IPS-18c (cell line): ENCODE data around the gene RPL41.

Source experiments
- H3K4me3 ChIP-seq: 2 replicates; pipeline ENCODE4 v1.7.0; 2013; ENCODE audit warnings: low read depth, mild to moderate bottlenecking, low read length, moderate library complexity; ENCODE audit not compliant: insufficient read depth
- H3K9me3 ChIP-seq: one replicate; pipeline ENCODE4 v1.6.1; 2013; ENCODE audit warnings: mild to moderate bottlenecking, low read length, moderate library complexity; ENCODE audit not compliant: control insufficient read depth, insufficient read depth

Gene RPL41

DNA sequence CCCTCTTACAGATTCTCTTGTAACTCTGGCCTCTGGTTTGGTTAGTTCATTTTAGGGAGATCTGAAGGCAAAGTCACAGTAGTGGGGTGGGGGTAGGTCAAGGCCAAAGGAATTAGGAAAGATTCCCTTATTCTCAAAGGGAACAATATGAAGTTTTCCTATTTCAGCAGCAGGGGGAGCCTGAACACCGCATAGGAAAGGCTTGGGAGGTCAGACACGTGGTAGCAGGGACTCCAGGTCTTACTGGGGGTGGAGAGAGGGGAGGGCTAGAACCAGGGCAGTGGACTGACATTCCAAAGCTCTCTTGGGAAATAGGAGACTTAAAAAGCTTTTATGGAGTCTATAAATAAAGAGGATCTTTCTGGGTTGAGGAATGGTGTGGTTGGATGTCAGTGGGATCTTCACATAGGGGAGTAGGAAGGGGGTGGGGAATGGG lies 2.9 kb downstream of the RPL41 start:
- no peaks in the 10 kb centered on the region for H3K9me3 ChIP-seq
- peak overlapping the region; percentile 93; the same call in 1 of the 2 replicates for H3K4me3 ChIP-seq

DNA sequence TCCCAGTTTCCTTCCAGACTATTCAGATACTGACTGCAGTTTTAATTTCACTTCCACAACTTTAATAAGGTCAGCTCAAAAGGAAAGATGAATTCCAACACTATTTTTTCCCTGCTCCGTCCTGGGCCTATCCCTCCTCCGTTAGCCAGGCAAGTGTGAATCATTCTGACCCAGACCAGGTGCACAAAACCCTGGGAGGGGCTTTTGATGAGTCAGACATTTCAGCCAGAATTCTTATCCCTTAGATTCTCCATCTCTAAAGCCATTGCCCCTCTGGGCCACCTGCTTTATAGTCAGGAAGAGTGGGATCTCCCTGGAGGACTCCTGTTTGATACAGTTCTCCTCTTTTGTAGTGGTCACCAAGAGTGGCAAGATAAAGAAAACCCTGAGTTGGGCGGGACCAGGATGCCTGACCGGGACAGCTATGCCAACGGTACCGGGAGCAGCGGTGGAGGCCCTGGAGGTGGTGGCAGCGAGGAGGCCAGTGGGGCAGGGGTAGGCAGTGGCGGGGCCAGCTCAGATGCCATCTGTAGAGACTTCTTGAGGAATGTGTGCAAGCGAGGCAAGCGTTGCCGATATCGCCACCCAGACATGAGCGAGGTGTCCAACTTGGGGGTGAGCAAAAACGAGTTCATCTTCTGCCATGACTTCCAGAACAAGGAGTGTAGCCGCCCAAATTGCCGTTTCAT lies 3.9 kb downstream of the RPL41 start:
- Histone ChIP-seq H3K9me3 (no peaks in the 10 kb centered on the region), H3K4me3 (no peak overlapping the region)

DNA sequence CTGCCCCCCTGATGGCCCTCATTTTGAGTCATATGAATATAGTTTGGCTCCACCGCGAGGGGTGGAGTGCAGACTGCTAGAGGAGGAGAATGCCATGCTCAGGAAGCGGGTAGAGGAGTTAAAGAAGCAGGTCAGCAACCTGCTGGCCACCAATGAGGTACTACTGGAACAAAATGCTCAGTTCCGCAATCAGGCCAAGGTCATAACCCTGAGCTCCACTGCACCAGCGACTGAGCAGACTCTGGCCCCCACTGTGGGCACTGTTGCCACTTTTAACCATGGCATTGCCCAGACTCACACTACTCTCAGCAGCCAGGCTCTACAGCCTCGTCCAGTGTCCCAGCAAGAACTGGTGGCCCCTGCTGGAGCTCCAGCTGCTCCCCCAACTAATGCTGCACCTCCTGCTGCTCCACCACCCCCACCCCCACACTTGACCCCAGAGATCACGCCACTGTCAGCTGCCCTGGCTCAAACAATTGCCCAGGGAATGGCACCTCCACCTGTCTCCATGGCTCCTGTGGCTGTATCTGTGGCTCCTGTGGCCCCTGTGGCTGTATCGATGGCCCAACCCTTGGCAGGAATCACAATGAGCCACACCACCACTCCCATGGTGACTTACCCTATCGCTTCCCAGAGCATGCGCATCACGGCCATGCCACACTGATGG lies 4.9 kb downstream of the RPL41 start:
- no peaks in the 10 kb centered on the region for H3K9me3 ChIP-seq
- no peak overlapping the region for H3K4me3 ChIP-seq

DNA sequence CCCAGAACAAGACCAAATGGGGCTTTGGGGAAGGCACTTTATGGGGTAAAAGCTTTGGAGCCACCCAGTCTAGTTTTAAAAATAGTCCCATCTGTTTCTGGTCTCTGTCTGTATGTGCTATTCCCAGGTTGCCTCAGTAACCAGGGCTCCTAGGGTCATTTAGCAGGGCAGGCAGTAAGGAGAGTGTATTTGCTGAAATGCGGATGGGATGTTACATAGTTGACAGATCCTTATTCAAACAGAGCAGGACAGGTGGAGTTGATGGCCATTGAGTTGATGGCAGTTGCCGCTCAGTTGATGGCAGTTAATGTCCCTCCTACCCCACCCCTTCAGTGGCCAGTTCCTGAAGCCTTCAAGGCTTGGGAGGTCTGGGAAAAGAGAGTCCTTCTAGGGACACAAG lies 6.2 kb downstream of the RPL41 start:
- no peaks in the 10 kb centered on the region for H3K9me3 ChIP-seq
- H3K4me3 ChIP-seq, result no peak overlapping the region

DNA sequence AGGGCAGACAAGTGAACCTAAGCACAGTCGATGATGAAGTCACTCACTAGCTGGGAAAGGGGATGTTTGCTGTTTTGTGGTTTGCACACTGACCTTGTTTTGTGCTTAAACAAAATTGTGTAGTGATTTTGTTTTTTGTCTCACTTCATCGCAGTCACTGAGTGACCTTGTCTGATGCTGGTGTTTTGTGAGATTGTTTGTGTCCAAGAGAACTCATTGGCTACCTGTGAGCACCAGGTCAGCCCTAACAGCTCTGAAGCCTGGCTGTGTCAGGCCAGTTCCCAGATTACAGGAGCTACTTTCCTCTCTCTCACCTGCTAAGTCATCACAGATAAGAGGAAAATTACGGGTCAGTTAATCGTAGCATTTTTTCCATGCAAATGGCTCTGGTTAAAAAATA lies 7.7 kb downstream of the RPL41 start:
- Histone ChIP-seq H3K4me3 (no peak overlapping the region), H3K9me3 (no peaks in the 10 kb centered on the region)

DNA sequence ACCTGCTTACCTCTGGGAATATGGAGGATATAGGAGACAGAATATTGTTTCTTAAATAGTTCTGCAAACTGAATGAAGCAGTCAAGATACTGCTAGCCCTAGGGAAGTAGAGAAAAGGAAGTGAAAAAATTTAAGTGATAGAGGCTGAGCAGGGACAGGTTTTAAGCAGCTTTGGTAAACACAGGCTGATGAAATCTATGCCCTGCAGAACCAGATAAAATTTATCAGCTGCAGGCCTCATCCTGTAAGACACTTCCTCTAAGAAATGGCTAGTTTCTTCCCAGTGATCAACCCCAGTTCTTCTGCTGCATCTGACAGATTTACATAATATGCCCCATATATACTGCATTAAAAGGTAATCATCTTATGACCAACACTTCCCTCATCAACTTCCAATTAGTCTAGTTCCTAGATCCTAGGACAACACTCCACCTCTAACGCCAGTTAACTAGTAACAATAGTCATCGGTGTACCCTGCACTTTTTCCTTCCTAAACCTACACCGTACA lies 10.4 kb downstream of the RPL41 start:
- H3K9me3 ChIP-seq, result no peaks in the 10 kb centered on the region
- no peak overlapping the region for H3K4me3 ChIP-seq

DNA sequence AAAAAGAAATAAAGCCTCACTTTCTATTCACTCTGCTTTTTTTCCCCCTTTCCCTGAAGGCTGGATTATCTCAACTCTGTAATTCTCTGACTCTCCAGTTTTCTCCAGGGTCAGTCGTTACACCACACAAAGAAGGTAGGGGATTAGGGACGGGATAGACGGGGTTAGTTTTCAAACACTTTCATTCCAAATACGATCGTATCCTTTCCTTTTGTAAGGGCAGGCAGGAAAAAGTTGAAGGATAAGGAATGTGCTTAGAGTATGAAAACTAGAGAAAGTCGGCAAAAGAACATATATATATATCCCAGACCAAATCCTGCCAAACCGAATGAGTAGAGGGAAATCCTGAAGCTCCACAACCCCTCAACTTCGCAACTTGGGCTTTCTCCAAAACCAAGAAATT lies 11.1 kb downstream of the RPL41 start:
- Histone ChIP-seq H3K9me3 (no peaks in the 10 kb centered on the region), H3K4me3 (no peak overlapping the region; the same call in 1 of the 2 replicates)

DNA sequence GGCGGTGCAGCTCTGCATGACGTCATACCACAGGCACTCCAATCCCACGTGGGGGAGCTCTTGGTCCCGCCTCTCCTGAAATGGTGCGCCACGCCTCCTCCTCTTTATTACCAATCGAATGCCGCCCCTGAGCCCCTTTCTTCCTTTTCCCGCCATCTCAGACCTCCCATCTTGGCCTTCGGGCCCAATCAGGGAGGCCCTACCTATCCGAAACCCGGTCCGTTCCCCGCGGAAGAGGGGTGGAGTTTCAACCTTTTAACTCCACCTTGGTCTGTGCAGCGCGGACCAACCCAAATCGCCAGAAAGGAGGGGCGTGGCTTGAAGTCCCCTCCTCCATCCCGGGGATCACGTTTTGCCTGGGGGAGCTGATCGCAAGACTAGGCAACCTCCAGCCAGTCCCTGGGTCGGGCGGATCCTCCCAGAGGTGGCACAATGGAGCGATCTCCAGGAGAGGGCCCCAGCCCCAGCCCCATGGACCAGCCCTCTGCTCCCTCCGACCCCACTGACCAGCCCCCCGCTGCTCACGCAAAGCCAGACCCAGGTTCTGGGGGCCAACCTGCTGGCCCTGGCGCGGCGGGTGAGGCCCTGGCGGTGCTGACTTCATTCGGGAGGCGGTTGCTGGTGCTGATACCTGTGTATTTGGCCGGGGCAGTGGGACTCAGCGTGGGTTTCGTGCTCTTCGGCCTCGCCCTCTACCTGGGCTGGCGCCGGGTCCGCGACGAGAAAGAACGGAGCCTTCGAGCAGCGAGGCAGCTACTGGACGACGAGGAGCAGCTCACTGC lies 11.6 kb downstream of the RPL41 start, which contains the start of gene ESYT1:
Gene ESYT1, plus strand, starts transcription at position 380 of the 782 bp plus-strand sequence. Its CDS starts 53 bp downstream, at position 433.
- Histone ChIP-seq H3K4me3 (peak within 1 kb of the TSS; percentile 83), H3K9me3 (no peaks in the 10 kb centered on the region)

DNA sequence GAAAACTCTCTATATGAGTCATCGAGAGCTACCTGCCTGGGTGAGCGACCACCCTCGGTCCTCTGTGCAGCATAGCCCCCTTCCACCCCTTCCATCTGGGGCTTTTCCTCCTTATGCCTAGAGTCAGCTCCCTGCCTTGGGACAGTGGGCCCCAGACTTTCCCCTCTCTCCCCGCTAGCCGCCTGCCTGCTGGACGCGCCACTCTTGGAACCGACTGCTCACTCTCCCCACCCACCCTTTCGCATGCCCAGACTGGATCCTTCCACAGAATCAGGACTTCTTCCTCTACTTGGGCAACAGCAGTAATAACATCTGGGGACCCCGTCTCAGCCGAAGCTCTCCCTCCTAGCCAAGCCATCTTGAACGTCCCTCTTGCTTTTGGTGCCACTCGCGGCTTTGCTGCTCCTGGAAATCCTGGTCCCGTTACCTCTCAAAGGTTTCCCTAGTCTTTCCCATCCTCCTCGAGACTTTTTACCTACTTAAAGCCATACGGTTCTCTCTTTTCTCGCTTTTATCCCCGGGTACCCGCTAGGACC lies 12.3 kb downstream of the RPL41 start:
- Histone ChIP-seq H3K4me3 (peak overlapping the region; percentile 83), H3K9me3 (no peaks in the 10 kb centered on the region)

DNA sequence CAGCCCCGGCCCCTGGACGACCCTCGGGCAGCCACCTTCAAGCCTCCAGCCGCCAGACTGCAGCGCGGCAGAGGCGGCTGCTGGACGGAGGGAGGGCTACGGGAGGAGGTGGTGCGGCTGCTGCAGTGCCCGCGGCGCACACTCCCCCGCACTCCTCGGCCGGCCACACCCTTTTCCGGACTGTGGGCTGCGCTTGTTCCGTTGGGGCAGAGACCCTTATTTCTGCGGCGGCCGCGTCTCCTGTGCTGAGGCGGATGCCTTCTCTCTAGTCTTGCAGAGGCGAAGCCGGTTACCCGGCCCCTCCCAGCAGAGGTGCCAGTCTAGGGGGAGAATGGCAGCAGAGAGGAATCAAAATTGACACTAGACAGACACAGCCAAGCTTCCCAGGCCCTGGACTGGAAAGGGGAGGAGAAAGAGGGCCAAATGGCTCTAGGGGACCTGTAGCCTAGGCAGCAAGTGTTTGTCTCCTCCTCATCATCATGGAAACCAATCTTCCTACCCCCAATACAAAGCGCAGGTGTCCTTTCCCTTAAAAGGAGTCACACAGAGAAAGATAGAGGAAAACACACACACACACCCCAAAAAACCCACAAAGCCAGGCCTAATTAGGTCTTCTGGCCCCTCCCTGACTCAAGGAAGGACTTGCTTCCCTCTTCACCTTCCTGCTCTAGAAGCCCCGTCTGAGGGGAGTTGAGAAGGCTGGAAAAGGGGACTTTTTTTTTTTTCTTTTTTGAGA lies 12.9 kb downstream of the RPL41 start:
- Histone ChIP-seq H3K4me3 (peak overlapping the region; percentile 83), H3K9me3 (no peaks in the 10 kb centered on the region)

DNA sequence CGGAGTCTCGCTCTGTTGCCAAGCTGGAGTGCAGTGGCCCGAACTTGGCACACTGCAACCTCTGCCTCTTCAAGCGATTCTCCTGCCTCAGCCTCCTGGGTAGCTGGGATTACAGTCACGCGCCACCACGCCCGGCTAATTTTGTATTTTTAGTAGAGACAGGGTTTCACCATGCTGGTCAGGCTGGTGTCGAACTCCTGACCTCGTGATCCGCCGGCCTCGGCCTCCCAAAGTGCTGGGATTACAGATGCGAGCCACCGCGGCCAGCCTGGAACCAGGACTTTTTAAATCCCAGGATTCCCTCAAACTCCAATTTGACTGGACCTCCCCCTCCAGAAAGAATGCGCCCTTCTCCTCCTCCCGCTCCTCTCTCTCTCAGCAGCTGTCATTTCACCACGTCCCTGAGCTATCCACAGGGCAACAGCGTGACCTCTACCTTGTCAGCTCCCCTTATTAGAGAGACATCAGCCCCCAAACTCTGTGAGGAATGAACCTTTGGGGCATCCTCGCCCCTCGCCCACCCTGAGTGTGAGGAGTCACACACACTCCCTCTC lies 13.6 kb downstream of the RPL41 start:
- H3K4me3 ChIP-seq, result peak overlapping the region; percentile 83; the same call in 1 of the 2 replicates
- H3K9me3 ChIP-seq, result no peaks in the 10 kb centered on the region

DNA sequence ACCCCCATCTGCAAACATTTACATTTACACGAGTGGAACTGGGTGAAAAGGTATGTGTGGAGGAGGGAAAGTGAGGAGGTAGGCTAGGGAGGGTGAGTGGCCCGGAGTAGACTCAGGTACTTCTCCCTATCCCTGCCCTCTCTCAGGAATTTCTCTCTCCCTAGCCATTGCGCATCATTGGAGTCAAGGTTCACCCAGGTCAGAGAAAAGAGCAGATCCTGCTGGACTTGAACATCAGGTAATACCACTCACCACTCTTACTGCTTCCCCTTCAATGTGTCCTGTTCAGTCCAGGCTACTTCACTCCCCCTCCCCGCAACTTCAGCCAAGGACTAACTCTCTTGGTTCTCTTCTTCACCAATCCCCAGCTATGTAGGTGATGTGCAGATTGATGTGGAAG lies 14.4 kb downstream of the RPL41 start:
- no peak overlapping the region for H3K4me3 ChIP-seq
- no peaks in the 10 kb centered on the region for H3K9me3 ChIP-seq

DNA sequence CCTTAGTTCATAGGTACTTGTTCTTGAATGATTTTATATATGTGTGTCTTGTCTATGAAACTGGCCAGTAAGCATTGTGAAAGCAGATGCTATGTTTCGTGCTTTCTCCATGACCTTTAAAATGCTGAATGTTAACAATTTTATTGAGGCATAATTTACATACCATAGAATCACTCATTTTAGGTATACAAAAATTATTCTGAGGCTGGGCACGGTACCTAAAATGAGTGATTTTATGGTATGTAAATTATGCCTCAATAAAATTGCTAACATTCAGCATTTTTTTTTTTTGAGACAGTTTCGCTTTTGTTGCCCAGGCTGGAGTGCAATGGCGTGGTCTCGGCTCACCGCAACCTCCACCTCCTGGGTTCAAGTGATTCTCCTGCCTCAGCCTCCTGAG lies 18.5 kb downstream of the RPL41 start:
- no peak overlapping the region for H3K4me3 ChIP-seq

DNA sequence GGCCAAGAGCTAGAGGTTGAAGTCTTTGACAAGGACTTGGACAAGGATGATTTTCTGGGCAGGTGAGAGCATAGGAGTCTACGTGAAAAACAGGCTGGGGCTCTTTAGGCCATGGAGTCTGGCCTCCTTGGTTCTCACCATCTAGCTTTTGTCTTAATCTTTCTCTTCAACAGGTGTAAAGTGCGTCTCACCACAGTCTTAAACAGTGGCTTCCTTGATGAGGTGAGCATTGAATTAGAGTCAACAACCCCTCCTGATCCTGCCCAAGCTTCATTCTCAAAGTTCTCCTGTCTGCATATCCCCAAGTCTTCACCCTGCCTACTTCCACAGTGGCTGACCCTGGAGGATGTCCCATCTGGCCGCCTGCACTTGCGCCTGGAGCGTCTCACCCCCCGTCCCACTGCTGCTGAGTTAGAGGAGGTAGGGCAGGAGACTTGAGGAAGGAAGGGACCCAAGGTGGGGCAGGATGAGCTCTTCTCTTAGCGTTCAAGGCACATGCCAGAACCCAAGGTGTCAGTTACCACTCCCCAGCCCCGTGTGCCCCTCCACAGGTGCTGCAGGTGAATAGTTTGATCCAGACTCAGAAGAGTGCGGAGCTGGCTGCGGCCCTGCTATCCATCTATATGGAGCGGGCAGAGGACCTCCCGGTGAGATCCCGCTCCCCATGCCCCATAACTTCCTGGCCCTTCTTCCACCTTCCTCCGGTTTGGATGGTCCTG lies 21.6 kb downstream of the RPL41 start:
- Histone ChIP-seq H3K9me3 (peaks cover 2% of the 10 kb centered on the region), H3K4me3 (no peak overlapping the region)

More for the DNA sequence above, 18.5 kb downstream of the RPL41 start:
- peaks cover 2% of the 10 kb centered on the region for H3K9me3 ChIP-seq

DNA sequence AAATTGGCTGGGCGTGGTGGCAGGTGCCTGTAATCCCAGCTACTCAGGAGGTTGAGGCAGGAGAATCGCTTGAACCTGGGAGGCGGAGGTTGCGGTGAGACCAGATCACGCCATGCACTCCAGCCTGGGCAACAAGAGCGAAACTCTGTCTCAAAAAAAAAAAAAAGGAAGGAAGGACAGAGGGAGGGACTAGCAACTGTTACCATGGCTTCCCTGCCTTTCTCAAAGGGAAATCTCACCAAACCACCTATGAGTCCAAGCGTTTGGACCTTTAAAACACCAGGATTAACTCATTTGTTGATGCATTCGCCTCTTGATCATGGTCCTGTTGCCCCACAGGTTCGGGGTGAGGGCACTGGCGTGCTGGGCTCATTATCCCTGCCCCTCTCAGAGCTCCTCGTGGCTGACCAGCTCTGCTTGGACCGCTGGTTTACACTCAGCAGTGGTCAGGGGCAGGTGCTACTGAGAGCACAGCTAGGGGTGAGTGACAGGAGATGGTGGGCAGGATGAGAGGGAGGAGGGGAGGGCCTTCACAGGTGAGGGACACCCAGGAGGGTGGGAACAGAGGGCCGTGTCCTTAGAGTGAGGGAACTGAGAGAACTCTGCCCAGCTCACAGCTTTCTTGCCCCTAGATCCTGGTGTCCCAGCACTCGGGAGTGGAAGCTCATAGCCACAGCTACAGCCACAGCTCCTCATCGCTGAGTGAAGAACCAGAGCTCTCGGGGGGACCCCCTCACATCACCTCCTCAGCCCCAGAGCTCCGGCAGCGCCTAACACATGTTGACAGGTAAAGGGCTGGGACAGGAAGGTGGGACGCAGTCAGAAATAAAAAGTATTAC lies 25.7 kb downstream of the RPL41 start:
- H3K4me3 ChIP-seq, result no peak overlapping the region
- peaks cover 2% of the 10 kb centered on the region for H3K9me3 ChIP-seq
